Measurements from ENCODE around the gene HS3ST1.

Gene HS3ST1

GRCh38 chr4:11469650-11470437 lies 41.1 kb upstream of the HS3ST1 start:
- no peak overlapping the region for H3K4me3 ChIP-seq (ENCODE audit: low read depth, low read length)
- no peak for TF ChIP-seq CTCF (IDR thresholded peaks at IDR 0.05; ENCODE audit: borderline replicate concordance, insufficient read depth, low read depth, low read length)

DNA sequence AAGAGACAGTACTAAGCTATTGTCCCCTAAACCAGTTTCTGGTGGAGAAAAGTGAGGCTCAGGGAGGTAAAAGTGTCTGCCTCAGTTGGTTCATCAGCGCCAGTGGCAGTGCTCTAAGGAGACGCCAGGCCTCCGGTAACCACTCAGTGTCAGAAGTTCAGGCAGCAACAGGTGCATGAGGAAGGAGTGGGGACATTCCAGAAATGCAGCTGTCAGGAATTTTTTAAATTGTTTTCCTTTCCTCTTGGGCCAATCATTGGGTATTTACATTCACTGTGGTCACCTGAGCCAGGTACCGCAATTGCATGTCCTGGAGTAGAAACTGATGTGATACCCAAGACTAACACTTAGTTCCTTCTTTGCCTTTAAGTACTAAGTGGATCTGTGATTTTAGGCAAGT lies 40.2 kb upstream of the HS3ST1 start:
- TF ChIP-seq CTCF (IDR thresholded peaks at IDR 0.05; ENCODE audit: borderline replicate concordance, insufficient read depth, low read depth, low read length) = no peak
- H3K4me3 ChIP-seq (ENCODE audit: low read depth, low read length) = no peak overlapping the region

- H3K4me3 ChIP-seq (ENCODE audit: low read depth, low read length) = no peak overlapping the region
- TF ChIP-seq CTCF (IDR thresholded peaks at IDR 0.05; ENCODE audit: borderline replicate concordance, insufficient read depth, low read depth, low read length) = no peak
Observed at GRCh38 chr4:11467931-11468330, 39.2 kb upstream of the HS3ST1 start.

- no peak for TF ChIP-seq CTCF (IDR thresholded peaks at IDR 0.05; ENCODE audit: borderline replicate concordance, insufficient read depth, low read depth, low read length)
- H3K4me3 ChIP-seq (ENCODE audit: low read depth, low read length) = no peak overlapping the region
Observed at GRCh38 chr4:11463707-11464106, 35.0 kb upstream of the HS3ST1 start.

GRCh38 chr4:11456401-11456800 lies 27.7 kb upstream of the HS3ST1 start:
- TF ChIP-seq CTCF (IDR thresholded peaks at IDR 0.05; ENCODE audit: borderline replicate concordance, insufficient read depth, low read depth, low read length) = no peak
- no peak overlapping the region for H3K4me3 ChIP-seq (ENCODE audit: low read depth, low read length)

DNA sequence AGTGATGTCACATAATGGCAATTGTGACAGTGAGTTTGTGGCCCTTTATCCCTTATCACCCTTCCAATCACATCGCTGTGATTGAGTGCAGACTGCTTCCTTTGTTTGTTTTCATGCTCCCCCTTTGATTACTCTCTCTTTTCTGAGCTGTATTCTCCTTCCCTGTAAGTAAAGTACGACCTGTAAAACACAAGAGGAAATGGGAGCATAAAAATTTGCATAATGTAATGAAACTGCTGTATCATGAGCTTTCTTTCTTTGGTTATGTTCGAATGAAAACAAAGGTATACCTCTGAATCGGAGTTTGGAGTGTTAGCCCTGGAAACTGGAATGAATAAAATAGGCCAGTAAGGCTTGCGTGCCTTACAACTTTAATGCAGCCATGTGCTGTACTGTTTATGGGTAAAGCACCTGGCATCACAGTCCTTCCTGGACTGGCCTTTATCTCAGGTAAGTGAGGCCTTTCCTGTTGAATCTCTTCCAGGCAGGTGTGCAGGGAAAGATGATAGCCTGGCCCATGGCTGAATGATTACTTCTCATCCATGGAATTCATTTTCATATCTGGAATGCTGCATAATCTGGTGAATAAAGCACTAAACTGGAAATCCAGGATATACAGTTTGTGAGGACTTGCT lies 26.6 kb upstream of the HS3ST1 start:
- H3K4me3 ChIP-seq (ENCODE audit: low read depth, low read length) = no peak overlapping the region

More for the DNA sequence above, 26.6 kb upstream of the HS3ST1 start:
- no peak for TF ChIP-seq CTCF (IDR thresholded peaks at IDR 0.05; ENCODE audit: borderline replicate concordance, insufficient read depth, low read depth, low read length)

All from GM12875 (cell line).